ENCODE results near the gene SRRM3. TPM values are rescaled to one million over a fixed set of nuclear protein-coding genes. Genes with fewer than 3 reads are reported as not detected.

Gene SRRM3
- total and polyA plus RNA-seq, 8 donors, result 0.37 to 6.4 (median 5.3) TPM; not detected in 2

GRCh38 chr7:76202666-76203030, 952 bp downstream of the SRRM3 start:
- peak in 1 of 2 donors; percentile 25 for DNase-seq
- H3K27ac ChIP-seq, result no peak overlapping the region
- H3K4me1 ChIP-seq, result peaks cover 6 to 13% (median 8%) of the 10 kb centered on the region in 4 donors
- H3K9me3 ChIP-seq, result no peaks in the 10 kb centered on the region
- no peak for TF ChIP-seq POLR2AphosphoS5 (IDR thresholded peaks at IDR 0.05)
- TF ChIP-seq CTCF (IDR thresholded peaks at IDR 0.05), result no peak
- TF ChIP-seq POLR2A (IDR thresholded peaks at IDR 0.05), result no peak
- no peak for TF ChIP-seq EP300 (IDR thresholded peaks at IDR 0.05)
- H3K36me3 ChIP-seq, result no peaks in the 10 kb centered on the region
- intact Hi-C loops (cut with DNase I; ENCODE audit: low total_unique reads), result no loop called here
- peaks cover 0 to 87% (median 22%) of the 10 kb centered on the region in 3 donors for H3K27me3 ChIP-seq
- WGBS, 5 donors, result 31 to 43% (median 37%) methylated on average over 8 of the region's 8 CpGs
- H3K4me3 ChIP-seq, result no peak overlapping the region

DNA sequence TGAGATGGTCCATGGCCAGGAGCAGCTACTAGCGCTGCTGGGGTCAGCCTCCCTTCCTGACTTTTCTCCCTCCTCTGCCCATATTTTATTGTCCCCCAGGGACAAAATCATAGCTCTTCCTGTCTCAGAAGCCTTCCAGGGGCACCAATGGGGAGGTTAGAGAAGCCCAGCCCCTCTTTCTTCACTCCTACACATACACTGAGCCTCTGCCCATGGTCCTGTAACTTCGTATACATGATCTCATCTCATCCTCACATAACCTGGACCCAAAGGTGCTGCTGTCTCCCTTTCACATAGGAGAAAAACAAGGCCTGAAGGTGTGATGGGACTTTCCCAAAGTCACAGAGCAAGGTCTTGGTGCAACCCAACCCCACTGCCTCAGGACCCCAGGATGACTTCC, 2.5 kb downstream of the SRRM3 start:
- TF ChIP-seq CTCF (IDR thresholded peaks at IDR 0.05) (no peak), POLR2A (IDR thresholded peaks at IDR 0.05) (no peak), EP300 (IDR thresholded peaks at IDR 0.05) (no peak), POLR2AphosphoS5 (IDR thresholded peaks at IDR 0.05) (no peak)
- Histone ChIP-seq H3K4me1 (peaks cover 6 to 13% (median 8%) of the 10 kb centered on the region in 4 donors), H3K27ac (no peak overlapping the region), H3K4me3 (no peak overlapping the region), H3K9me3 (no peaks in the 10 kb centered on the region), H3K27me3 (peaks cover 0 to 86% (median 22%) of the 10 kb centered on the region in 3 donors), H3K36me3 (no peaks in the 10 kb centered on the region)
- WGBS, 5 donors, result 61 to 81% (median 70%) methylated on average over 2 of the region's 2 CpGs
- no peak for DNase-seq
- intact Hi-C loops (cut with DNase I; ENCODE audit: low total_unique reads), result no loop called here

DNA sequence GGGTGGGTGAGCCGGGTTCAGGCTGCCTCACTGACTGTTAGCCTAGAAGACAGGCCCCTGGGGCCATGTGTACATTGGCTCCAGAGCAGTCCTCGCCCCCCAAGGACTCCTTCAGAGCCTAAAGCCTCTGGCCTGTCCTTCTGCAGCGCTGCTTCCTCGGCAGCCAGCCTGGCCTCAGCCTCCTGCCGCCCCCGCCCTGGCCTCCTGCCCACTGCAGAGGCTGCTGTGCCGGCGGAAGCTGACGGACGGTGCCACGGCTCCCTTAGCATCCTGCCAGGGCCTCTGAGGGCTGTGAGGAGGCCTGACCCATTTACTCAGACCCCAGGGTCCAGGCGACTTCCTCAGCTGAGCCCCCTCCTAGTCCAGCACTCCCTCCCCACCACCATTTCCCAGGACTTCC, 4.9 kb downstream of the SRRM3 start:
- peaks cover 0 to 71% (median 12%) of the 10 kb centered on the region in 3 donors for H3K27me3 ChIP-seq
- intact Hi-C loops (cut with DNase I; ENCODE audit: low total_unique reads), result no loop called here
- WGBS, 5 donors, result 22 to 63% (median 45%) methylated on average over 9 to 12 of the region's 12 CpGs
- no peaks in the 10 kb centered on the region for H3K9me3 ChIP-seq
- TF ChIP-seq POLR2A (IDR thresholded peaks at IDR 0.05) (no peak), EP300 (IDR thresholded peaks at IDR 0.05) (no peak), POLR2AphosphoS5 (IDR thresholded peaks at IDR 0.05) (no peak), CTCF (IDR thresholded peaks at IDR 0.05) (no peak)
- no peak overlapping the region for H3K27ac ChIP-seq
- peak in 1 of 2 donors; percentile 32 for DNase-seq
- H3K4me3 ChIP-seq, result no peak overlapping the region
- H3K4me1 ChIP-seq, result peaks cover 3 to 7% (median 4%) of the 10 kb centered on the region in 4 donors
- H3K36me3 ChIP-seq, result no peaks in the 10 kb centered on the region

- H3K36me3 ChIP-seq, result no peaks in the 10 kb centered on the region
- H3K27ac ChIP-seq, result no peak overlapping the region
- H3K4me3 ChIP-seq, result no peak overlapping the region
- no peak for TF ChIP-seq EP300 (IDR thresholded peaks at IDR 0.05)
- no peak for TF ChIP-seq POLR2AphosphoS5 (IDR thresholded peaks at IDR 0.05)
- TF ChIP-seq CTCF (IDR thresholded peaks at IDR 0.05), result no peak
- TF ChIP-seq POLR2A (IDR thresholded peaks at IDR 0.05), result no peak
- H3K9me3 ChIP-seq, result no peaks in the 10 kb centered on the region
- intact Hi-C loops (cut with DNase I; ENCODE audit: low total_unique reads), result no loop called here
- DNase-seq, result no peak
- H3K4me1 ChIP-seq, result no peaks in the 10 kb centered on the region
- H3K27me3 ChIP-seq, result peaks cover 0 to 63% (median 10%) of the 10 kb centered on the region in 3 donors
- 24 to 43% (median 38%) methylated on average over 1 of the region's 1 CpG for WGBS, 5 donors
These were observed 7.6 kb downstream of the SRRM3 start for GRCh38 chr7:76209310-76209709.

All from stomach (tissue), 9 donors.